ENCODE data around the gene SKP1.

Gene SKP1

DNA sequence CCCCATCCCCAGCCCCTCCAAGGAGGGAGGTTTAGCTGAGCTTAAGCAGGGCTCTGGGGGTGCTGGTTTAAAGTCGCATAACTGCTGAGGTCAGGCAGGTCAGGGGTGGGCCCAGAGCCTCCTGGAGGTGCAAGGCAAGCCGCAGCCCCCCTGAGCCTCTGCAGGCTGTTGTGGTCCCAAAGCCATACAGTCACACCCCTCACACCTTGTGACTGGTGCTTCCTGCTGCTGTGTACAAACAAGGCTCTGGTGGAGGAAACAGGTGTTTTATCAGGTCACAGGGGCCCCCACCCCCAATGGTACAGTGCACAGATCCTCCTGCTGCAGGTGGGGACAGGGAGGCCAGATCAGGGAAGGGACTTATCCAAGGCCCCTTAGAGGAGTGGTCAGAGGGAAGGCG, 54.2 kb downstream of the SKP1 start:
- TF ChIP-seq, protein P1, sequence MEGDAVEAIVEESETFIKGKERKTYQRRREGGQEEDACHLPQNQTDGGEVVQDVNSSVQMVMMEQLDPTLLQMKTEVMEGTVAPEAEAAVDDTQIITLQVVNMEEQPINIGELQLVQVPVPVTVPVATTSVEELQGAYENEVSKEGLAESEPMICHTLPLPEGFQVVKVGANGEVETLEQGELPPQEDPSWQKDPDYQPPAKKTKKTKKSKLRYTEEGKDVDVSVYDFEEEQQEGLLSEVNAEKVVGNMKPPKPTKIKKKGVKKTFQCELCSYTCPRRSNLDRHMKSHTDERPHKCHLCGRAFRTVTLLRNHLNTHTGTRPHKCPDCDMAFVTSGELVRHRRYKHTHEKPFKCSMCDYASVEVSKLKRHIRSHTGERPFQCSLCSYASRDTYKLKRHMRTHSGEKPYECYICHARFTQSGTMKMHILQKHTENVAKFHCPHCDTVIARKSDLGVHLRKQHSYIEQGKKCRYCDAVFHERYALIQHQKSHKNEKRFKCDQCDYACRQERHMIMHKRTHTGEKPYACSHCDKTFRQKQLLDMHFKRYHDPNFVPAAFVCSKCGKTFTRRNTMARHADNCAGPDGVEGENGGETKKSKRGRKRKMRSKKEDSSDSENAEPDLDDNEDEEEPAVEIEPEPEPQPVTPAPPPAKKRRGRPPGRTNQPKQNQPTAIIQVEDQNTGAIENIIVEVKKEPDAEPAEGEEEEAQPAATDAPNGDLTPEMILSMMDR (IDR thresholded peaks at IDR 0.05; ENCODE audit: low read depth, low read length, missing control alignments): no peak
- no peak for DNase-seq (ENCODE audit: low read depth)
- in situ Hi-C loops (cut with HindIII; ENCODE audit: low sequenced_read_pairs): no loop called here
- H3K4me3 ChIP-seq (ENCODE audit: low read depth, low read length): no peak overlapping the region

DNA sequence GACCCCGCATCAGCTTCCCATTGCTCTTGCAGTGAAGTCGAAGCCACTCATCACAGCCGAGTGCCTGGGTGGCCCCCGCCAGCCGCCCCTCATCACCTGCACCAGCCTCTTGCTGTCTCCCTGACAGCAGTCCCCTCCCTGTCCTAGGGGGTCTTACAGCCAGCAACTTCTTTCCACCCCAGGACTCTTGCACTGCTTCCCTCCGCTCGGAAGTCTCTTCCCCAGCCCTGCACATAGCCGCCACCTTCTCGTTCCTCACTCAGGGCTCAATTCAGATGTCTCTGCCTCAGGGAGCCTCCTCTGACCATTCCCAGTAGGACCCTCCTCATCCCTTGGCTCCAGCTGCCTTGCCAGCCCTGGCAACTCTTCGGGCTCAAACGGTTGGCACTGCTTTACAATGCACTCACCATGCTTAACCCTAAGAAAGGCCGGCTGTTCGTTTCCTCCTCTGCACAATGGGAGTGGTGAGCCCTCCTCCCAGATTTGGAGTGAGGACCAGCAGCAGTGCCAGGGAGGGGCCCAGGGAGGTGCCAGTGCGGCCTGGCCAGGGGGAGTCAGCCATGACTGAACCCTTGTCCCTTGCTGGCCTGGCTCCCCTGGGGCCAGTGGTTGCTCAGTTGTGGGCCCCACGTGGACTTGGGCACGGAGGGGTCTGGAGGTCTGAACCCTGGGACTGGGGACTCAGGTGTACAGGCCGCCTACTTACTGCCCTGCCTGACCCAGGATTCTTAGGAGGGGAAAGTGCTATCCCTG, 56.2 kb downstream of the SKP1 start:
- no peak for DNase-seq (ENCODE audit: low read depth)
- TF ChIP-seq, protein P1 (IDR thresholded peaks at IDR 0.05; ENCODE audit: low read depth, low read length, missing control alignments): no peak
- no peak overlapping the region for H3K4me3 ChIP-seq (ENCODE audit: low read depth, low read length)
- in situ Hi-C loops (cut with HindIII; ENCODE audit: low sequenced_read_pairs): no loop called here

DNA sequence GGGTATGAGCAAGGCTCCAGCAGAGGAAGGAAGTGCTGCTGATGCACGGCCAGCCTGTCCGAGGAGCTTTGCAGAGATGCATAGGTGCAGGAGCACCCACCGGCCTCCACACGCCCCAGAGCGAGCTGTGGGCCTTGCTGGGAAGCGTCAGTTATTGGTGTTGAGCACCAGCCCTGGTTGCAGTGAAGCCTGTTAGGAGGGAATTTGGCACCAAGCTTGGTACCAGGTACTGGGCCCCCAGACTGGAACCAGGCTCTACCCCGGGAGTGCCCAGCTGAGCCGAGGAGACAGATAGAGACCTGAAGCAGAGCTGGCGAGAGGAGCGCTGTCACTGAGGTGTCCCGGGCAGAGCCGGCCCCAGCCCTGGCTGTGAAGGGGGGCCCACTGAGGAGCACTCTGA, 57.0 kb downstream of the SKP1 start:
- H3K4me3 ChIP-seq (ENCODE audit: low read depth, low read length): no peak overlapping the region
- in situ Hi-C loops (cut with HindIII; ENCODE audit: low sequenced_read_pairs): no loop called here
- no peak for DNase-seq (ENCODE audit: low read depth)
- TF ChIP-seq, protein P1 (IDR thresholded peaks at IDR 0.05; ENCODE audit: low read depth, low read length, missing control alignments): no peak

DNA sequence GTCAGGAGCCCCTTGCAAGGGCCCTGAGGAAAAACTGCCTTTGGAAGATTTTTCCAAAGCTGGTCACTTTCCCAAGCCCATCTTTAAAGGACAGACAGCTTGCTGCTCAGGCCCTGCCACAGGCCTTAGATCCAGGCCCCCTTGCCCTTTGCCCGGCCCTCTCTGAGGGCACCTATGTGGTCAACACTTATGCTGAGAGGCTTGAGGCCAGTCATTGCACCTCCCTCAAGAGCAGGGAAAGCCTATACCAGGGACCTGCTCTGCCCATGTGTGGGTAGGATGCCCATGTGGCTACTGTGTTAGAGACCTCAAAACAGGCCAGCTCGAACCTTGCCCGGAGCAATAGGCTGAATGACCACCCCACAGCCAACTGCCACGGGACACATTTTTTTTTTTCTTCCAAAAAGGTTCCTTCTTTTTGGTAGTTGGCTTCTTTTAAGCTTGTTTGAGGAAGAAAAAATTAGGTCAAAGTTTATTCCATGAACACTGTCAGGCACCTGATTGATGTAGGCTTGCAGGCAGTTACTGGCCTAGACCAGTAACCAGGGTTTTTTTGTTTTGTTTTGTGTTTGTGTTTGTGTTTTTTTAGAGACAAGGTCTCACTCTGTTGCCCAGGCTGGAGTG, 58.4 kb downstream of the SKP1 start:
- TF ChIP-seq, protein P1 (IDR thresholded peaks at IDR 0.05; ENCODE audit: low read depth, low read length, missing control alignments): no peak
- in situ Hi-C loops (cut with HindIII; ENCODE audit: low sequenced_read_pairs): no loop called here
- H3K4me3 ChIP-seq (ENCODE audit: low read depth, low read length): no peak overlapping the region
- no peak for DNase-seq (ENCODE audit: low read depth)

DNA sequence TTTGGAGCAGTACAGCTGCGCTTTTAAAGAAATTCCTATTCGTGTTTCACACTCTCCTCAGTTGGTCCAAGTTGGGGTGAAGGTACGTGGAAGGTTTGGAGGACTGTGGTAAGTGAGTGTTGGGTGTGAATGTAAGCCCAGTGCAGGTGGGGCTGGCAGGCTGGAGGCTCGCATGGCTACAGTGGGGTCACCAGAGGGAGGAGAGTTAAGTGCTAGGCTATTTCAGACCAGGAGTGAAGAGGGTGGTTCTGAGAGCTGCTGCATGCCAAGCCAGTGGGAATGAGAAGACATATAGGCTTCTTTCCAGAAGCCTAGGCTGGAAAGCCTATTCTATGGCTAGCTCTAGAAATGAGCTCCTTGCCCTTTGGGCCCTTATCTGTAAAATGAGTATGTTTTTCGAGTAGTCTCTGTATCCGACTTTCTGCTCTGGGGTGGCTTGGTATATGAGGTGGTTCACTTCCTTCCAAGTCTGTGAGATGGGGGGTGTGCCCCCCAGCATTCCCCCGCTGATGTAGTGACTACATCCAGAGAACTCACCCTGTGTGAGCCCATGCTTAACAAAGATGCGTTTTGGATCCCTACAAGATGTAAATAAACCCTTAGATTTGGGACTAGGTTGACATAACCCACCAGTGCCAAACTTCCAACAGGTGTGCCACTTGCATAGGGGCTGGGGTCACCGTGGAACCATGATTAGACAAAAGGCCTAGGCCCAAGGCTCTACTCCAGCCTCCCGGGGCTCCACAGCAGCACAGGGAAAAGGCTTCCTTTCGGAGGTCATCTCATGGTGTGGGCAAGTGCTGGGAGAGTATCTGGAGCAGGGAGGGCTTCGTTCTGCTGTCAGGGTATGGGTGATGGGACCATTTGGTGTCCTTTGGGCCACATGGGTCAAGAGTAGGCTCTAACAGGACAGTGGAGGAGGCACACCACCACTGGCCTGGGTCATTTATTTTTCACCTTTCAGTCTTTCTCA, 59.7 kb downstream of the SKP1 start:
- TF ChIP-seq, protein P1 (IDR thresholded peaks at IDR 0.05; ENCODE audit: low read depth, low read length, missing control alignments): no peak
- in situ Hi-C loops (cut with HindIII; ENCODE audit: low sequenced_read_pairs): no loop called here
- no peak overlapping the region for H3K4me3 ChIP-seq (ENCODE audit: low read depth, low read length)
- no peak for DNase-seq (ENCODE audit: low read depth)

DNA sequence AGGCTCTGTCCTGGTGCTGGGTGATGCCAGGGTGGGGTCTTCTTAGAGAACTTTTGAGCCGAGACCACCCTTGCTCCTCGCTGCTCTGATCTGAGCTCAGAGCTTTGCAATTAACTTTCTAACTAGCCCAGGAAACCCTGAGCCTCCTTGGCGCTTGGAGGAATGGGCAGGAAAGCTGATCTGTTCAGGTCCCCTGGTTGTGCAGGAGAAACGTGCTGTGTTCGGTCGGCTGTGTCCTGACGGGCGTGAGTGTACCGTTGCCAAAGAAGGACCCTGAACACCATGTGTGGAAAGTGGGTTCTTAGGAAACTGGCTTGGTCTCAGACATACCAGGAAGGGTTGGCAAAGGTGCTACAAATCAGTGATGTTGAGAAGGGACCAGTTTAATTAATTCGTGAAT, 60.5 kb downstream of the SKP1 start:
- TF ChIP-seq, protein P1 (IDR thresholded peaks at IDR 0.05; ENCODE audit: low read depth, low read length, missing control alignments): no peak
- in situ Hi-C loops (cut with HindIII; ENCODE audit: low sequenced_read_pairs): no loop called here
- no peak for DNase-seq (ENCODE audit: low read depth)
- peak overlapping the region; percentile 53 for H3K4me3 ChIP-seq (ENCODE audit: low read depth, low read length)

Measured in astrocyte of the cerebellum (primary cell).